H9 (cell line): Measurements from ENCODE around the gene IFNL3. TPM values are rescaled to one million over a fixed set of nuclear protein-coding genes. Genes with fewer than 3 reads are reported as not detected.
"Not testable (repeated sequence)": the region's sequence is repeated elsewhere in the genome, so short reads cannot be mapped to it uniquely, and the experiment has no call there.

Experiments used
- DNase-seq: peaks from one replicate; pipeline ENCODE4 v3.0.0-alpha.2; 2017
- H2AFZ ChIP-seq: one replicate; pipeline ENCODE4 v1.6.1; 2013; ENCODE audit warnings: mild to moderate bottlenecking, low read length, control low read depth, moderate library complexity
- H2AK5ac ChIP-seq: 2 replicates; pipeline ENCODE4 v1.6.1; 2013; ENCODE audit warnings: low read length, control low read depth, mixed read lengths; ENCODE audit not compliant: insufficient read length
- H2BK120ac ChIP-seq: one replicate; pipeline ENCODE4 v1.6.1; 2013; ENCODE audit warnings: low read depth, mild to moderate bottlenecking, low read length, control low read depth, inconsistent platforms; ENCODE audit not compliant: poor library complexity, severe bottlenecking
- H2BK12ac ChIP-seq: 2 replicates; pipeline ENCODE4 v1.6.1; 2013; ENCODE audit warnings: low read length, control low read depth, mixed read lengths, low read depth; ENCODE audit not compliant: insufficient read length
- H2BK15ac ChIP-seq: 2 replicates; pipeline ENCODE4 v1.6.1; 2013; ENCODE audit warnings: low read depth, low read length, control low read depth
- H2BK20ac ChIP-seq: one replicate; pipeline ENCODE4 v1.6.1; 2013; ENCODE audit warnings: low read depth, mild to moderate bottlenecking, low read length, control low read depth, inconsistent platforms; ENCODE audit not compliant: poor library complexity, severe bottlenecking
- H2BK5ac ChIP-seq: 2 replicates; pipeline ENCODE4 v1.6.1; 2013; ENCODE audit warnings: low read length, control low read depth, mixed read lengths; ENCODE audit not compliant: insufficient read length
- H3K14ac ChIP-seq: 2 replicates; pipeline ENCODE4 v1.6.1; 2013; ENCODE audit warnings: low read length, control low read depth; ENCODE audit not compliant: insufficient read depth
- H3K18ac ChIP-seq: 2 replicates; pipeline ENCODE4 v1.6.1; 2013; ENCODE audit warnings: low read depth, mild to moderate bottlenecking, mixed read lengths, low read length, control low read depth; ENCODE audit not compliant: insufficient read length
- H3K23ac ChIP-seq: 2 replicates; pipeline ENCODE4 v1.6.1; 2013; ENCODE audit warnings: low read length, control low read depth, mixed read lengths, low read depth; ENCODE audit not compliant: insufficient read length
- H3K23me2 ChIP-seq: 2 replicates; pipeline ENCODE4 v1.6.1; 2013; ENCODE audit warnings: low read depth, mild to moderate bottlenecking, mixed read lengths, low read length, control low read depth; ENCODE audit not compliant: insufficient read length, poor library complexity, severe bottlenecking
- H3K27ac ChIP-seq: 2 replicates; pipeline ENCODE4 v1.5.1; 2013; ENCODE audit warnings: low read length, control low read depth, mixed read lengths, low read depth; ENCODE audit not compliant: insufficient read length
- H3K27me3 ChIP-seq: 2 replicates; pipeline ENCODE4 v1.6.1; 2013; ENCODE audit warnings: low read length, control low read depth, inconsistent platforms; ENCODE audit not compliant: insufficient read depth
- H3K4ac ChIP-seq: 2 replicates; pipeline ENCODE4 v1.6.1; 2013; ENCODE audit warnings: low read depth, mild to moderate bottlenecking, control low read depth, inconsistent platforms, low read length, moderate library complexity
- H3K4me1 ChIP-seq: 2 replicates; pipeline ENCODE4 v1.6.1; 2013; ENCODE audit warnings: low read length, control low read depth, inconsistent platforms; ENCODE audit not compliant: insufficient read depth
- H3K4me2 ChIP-seq: 2 replicates; pipeline ENCODE4 v1.6.1; 2013; ENCODE audit warnings: low read length, control low read depth, mixed read lengths; ENCODE audit not compliant: insufficient read length, insufficient read depth
- H3K56ac ChIP-seq: 2 replicates; pipeline ENCODE4 v1.6.1; 2013; ENCODE audit warnings: low read depth, mild to moderate bottlenecking, mixed read lengths, low read length, control low read depth; ENCODE audit not compliant: insufficient read length
- H3K79me1 ChIP-seq: 2 replicates; pipeline ENCODE4 v1.6.1; 2013; ENCODE audit warnings: low read depth, mild to moderate bottlenecking, moderate library complexity, low read length, control low read depth, inconsistent platforms; ENCODE audit not compliant: insufficient read depth, poor library complexity, severe bottlenecking
- H3K79me2 ChIP-seq: 2 replicates; pipeline ENCODE4 v1.6.1; 2013; ENCODE audit warnings: low read length, control low read depth, inconsistent platforms; ENCODE audit not compliant: insufficient read depth
- H3K9ac ChIP-seq: 2 replicates; pipeline ENCODE4 v1.6.1; 2013; ENCODE audit warnings: low read length, control low read depth, mixed read lengths; ENCODE audit not compliant: insufficient read length; ENCODE audit errors: extremely low read depth
- H3K9me3 ChIP-seq: one replicate; pipeline ENCODE4 v1.6.1; 2013; ENCODE audit warnings: low read depth, low read length, inconsistent platforms; ENCODE audit not compliant: control insufficient read depth
- H3T11ph ChIP-seq: one replicate; pipeline ENCODE4 v1.6.1; 2013; ENCODE audit warnings: mild to moderate bottlenecking, low read length, control low read depth, inconsistent platforms
- H4K20me1 ChIP-seq: one replicate; pipeline ENCODE4 v1.6.1; 2013; ENCODE audit not compliant: control insufficient read depth, insufficient read length, insufficient read depth
- H4K5ac ChIP-seq: 2 replicates; pipeline ENCODE4 v1.6.1; 2013; ENCODE audit warnings: low read depth, mild to moderate bottlenecking, mixed read lengths, low read length, control low read depth; ENCODE audit not compliant: insufficient read length
- H4K8ac ChIP-seq: replicated peaks from 2 replicates; pipeline ENCODE4 v1.6.1; 2013; ENCODE audit warnings: low read length, control low read depth, mixed read lengths, low read depth; ENCODE audit not compliant: insufficient read length
- H4K91ac ChIP-seq: 2 replicates; pipeline ENCODE4 v1.6.1; 2013; ENCODE audit warnings: low read depth, mild to moderate bottlenecking, moderate library complexity, mixed read lengths, low read length, control low read depth; ENCODE audit not compliant: insufficient read length
- H3K27ac Mint-ChIP-seq, 3 experiments: 2 replicates in 2 of 3; 3 replicates in 1 of 3; pipeline ENCODE4 v1.8.0; 2020 to 2021; ENCODE audit warnings: mixed read lengths in 3 of 3, mild to moderate bottlenecking in 1 of 3, moderate library complexity in 1 of 3
- H3K27me3 Mint-ChIP-seq: 2 replicates; pipeline ENCODE4 v1.8.0; 2021; ENCODE audit warnings: low read depth, mild to moderate bottlenecking, moderate library complexity, mixed read lengths
- H3K36me3 Mint-ChIP-seq, 3 experiments: 2 replicates in 2 of 3; 3 replicates in 1 of 3; pipeline ENCODE4 v1.8.0; 2020 to 2021; ENCODE audit warnings: low read depth in 3 of 3, mixed read lengths in 3 of 3; ENCODE audit not compliant: insufficient read depth in 1 of 3
- H3K4me1 Mint-ChIP-seq, 2 experiments: 2 replicates each; pipeline ENCODE4 v1.8.0; 2020; ENCODE audit warnings: mixed read lengths in 2 of 2
- H3K4me3 Mint-ChIP-seq, 2 experiments: 2 replicates in 1 of 2; 3 replicates in 1 of 2; pipeline ENCODE4 v1.8.0; 2020 to 2021; ENCODE audit warnings: mild to moderate bottlenecking in 2 of 2, mixed read lengths in 2 of 2, moderate library complexity in 1 of 2
- H3K9me3 Mint-ChIP-seq, 2 experiments: 2 replicates in 1 of 2; 3 replicates in 1 of 2; pipeline ENCODE4 v1.8.0; 2020; ENCODE audit warnings: mild to moderate bottlenecking in 2 of 2, mixed read lengths in 2 of 2, moderate library complexity in 1 of 2
- CTCF ChIP-seq: fragments of 200-600 bp; sonication (generic); conservative IDR thresholded peaks from 3 replicates; pipeline ENCODE4 v1.8.0; 2021; ENCODE audit warnings: antibody characterized with exemption, mild to moderate bottlenecking
- WGBS: extraction: QIAGEN DNeasy Blood & Tissue Kit; methylation state at CpG from one replicate; pipeline ENCODE4 v1.1.7; 2013; ENCODE audit warnings: missing lambda C conversion rate, low lambda C conversion rate, mixed read lengths; ENCODE audit not compliant: insufficient read length; ENCODE audit errors: extremely low coverage; 5-methylcytosine and 5-hydroxymethylcytosine counted together
- total RNA-seq: library from RNA; stranded (reverse); gene quantifications from 2 replicates; pipeline ENCODE4 v1.2.1, GENCODE V29; 2021

The IFNL3 gene
- total RNA-seq, 1 experiment from 2014 or later, result not detected

GRCh38 chr19:39223703-39224279, 21.0 kb downstream of the IFNL3 start:
- H3K23ac ChIP-seq, result no peak overlapping the region
- H3K9me3 ChIP-seq, result no peaks in the 10 kb centered on the region
- H3K79me1 ChIP-seq, result no peaks in the 10 kb centered on the region
- Mint-ChIP-seq H3K4me1 (no peaks in the 10 kb centered on the region; a peak in 2 of 4 replicates), H3K27me3 (peaks cover 64% of the 10 kb centered on the region), H3K9me3 (no peaks in the 10 kb centered on the region; a peak in 1 of 5 replicates), H3K27ac (no peak overlapping the region), H3K4me3 (no peak overlapping the region), H3K36me3 (no peaks in the 10 kb centered on the region)
- H3K23me2 ChIP-seq, result no peaks in the 10 kb centered on the region
- H3K27ac ChIP-seq, result no peak overlapping the region
- no peak for TF ChIP-seq CTCF
- no peak overlapping the region for H3K56ac ChIP-seq
- no peak overlapping the region for H3T11ph ChIP-seq
- no peak overlapping the region for H2AFZ ChIP-seq
- WGBS, result no CpG with 5 or more reads among the region's 4 CpGs
- H3K9ac ChIP-seq, result no peak overlapping the region
- no peak overlapping the region for H4K8ac ChIP-seq
- no peak overlapping the region for H3K14ac ChIP-seq
- no peaks in the 10 kb centered on the region for H3K79me2 ChIP-seq
- H3K4ac ChIP-seq, result no peak overlapping the region
- no peaks in the 10 kb centered on the region for H3K4me1 ChIP-seq
- H2BK15ac ChIP-seq, result no peak overlapping the region
- H4K91ac ChIP-seq, result no peak overlapping the region
- no peak overlapping the region for H4K5ac ChIP-seq
- no peak overlapping the region for H2BK120ac ChIP-seq
- no peak overlapping the region for H2BK12ac ChIP-seq
- H2AK5ac ChIP-seq, result no peak overlapping the region
- no peak overlapping the region for H2BK5ac ChIP-seq
- no peak overlapping the region for H3K4me2 ChIP-seq
- peaks cover 3% of the 10 kb centered on the region; the same call in 1 of the 2 replicates for H3K27me3 ChIP-seq
- no peak overlapping the region for H2BK20ac ChIP-seq
- no peaks in the 10 kb centered on the region for H4K20me1 ChIP-seq
- no peak overlapping the region for H3K18ac ChIP-seq
- DNase-seq, result peak; percentile 56

GRCh38 chr19:39219108-39219507, 25.7 kb downstream of the IFNL3 start:
- not testable (repeated sequence) for H3K9ac ChIP-seq, H3K23ac ChIP-seq, H2BK120ac ChIP-seq, H3T11ph ChIP-seq, H3K27me3 ChIP-seq, H3K4ac ChIP-seq, H3K27ac ChIP-seq, DNase-seq, H3K18ac ChIP-seq, H3K4me2 ChIP-seq, H3K79me1 ChIP-seq, H4K5ac ChIP-seq, H3K23me2 ChIP-seq, H3K79me2 ChIP-seq, H4K20me1 ChIP-seq, H2BK20ac ChIP-seq, H2BK15ac ChIP-seq, H4K8ac ChIP-seq, H3K56ac ChIP-seq, H4K91ac ChIP-seq, H3K9me3 ChIP-seq, H2AK5ac ChIP-seq, H2BK12ac ChIP-seq, H2AFZ ChIP-seq, H3K4me1 ChIP-seq, H2BK5ac ChIP-seq, H3K4me3 Mint-ChIP-seq, H3K14ac ChIP-seq, H3K27ac Mint-ChIP-seq, H3K36me3 Mint-ChIP-seq, H3K4me1 Mint-ChIP-seq
- peaks cover 12 to 15% of the 10 kb centered on the region in 2 experiments for H3K9me3 Mint-ChIP-seq
- WGBS, result no CpG with 5 or more reads among the region's 10 CpGs
- peaks cover 57% of the 10 kb centered on the region for H3K27me3 Mint-ChIP-seq
